Measurements from ENCODE around the gene GOLGA6C. TPM values are rescaled to one million over a fixed set of nuclear protein-coding genes. Genes with fewer than 3 reads are reported as not detected.
"Not testable (repeated sequence)": the region's sequence is repeated elsewhere in the genome, so short reads cannot be mapped to it uniquely, and the experiment has no call there.

Gene GOLGA6C
- total RNA-seq, 4 donors from 2014 or later, result not detected

DNA sequence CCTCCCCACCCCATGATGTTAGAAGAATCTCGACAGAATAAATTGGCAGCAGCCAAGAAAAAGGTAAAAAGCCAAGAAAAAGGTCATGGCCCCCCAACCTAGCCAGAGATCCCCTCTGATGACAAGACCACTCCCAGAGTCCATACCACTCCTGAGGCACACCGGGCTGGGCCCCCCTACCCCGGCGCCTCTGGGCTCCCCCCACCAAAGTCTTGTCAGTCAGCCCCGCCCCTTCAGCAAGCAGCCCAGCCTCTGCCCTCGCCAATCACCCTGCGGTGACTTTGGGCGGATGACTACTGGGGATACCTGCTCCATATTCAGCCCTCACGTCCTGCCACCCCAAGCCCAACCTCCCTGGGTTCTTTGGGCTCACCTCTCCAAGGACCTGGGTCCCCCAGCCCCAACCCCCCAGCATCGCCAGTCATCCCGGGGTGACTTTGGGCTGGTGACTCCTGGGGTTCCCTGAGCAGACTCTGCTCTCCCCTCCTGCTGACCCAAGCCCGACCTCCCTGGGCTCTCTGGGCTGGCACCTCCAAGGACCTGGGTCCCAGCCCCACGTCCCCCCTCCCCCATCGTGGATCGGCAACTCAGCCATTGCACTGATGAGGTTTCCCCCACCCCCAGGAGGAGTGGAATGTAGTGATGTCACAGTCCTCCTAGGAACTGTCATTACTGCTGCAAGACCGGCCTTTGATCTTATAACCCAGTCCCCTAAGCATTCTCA is 648 bp downstream of the GOLGA6C start:
- in situ Hi-C loops (cut with MboI; ENCODE audit: low pct_ligation_motif_present in 1 of 4, low pct_unique_long_range_greater_than_20kb in 1 of 4, low sequenced_read_pairs in 3 of 4); H3K27ac ChIP-seq; DNase-seq; intact Hi-C loops (cut with DNase I; ENCODE audit: low total_unique reads); H3K9me3 ChIP-seq; H3K4me1 ChIP-seq; H3K27me3 ChIP-seq; H3K36me3 ChIP-seq; H3K4me3 ChIP-seq: not testable (repeated sequence)
- WGBS, 2 donors (ENCODE audit: low coverage in 1 of 2), result 87% methylated on average over 3 of the region's 16 CpGs; no CpG with 5 or more reads in 1 of the 2 donors

DNA sequence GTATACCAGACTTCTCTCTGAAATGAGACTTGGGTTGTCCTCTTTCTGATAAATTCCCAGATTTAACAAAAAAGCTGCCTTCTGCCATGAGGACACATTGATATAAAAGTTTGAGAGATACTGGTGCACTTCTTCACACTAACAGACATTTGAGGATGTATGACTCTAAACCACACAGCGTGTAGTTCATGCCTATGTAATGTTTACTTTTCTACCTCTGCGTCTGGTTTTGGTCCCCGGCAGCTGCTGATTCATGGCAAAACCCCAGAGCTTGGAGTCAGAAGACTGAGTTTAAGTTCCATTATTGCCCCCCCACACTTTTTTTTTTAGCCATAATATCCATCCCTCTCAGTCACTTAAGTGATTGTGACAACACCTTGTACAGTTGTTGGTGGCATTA is 1.7 kb downstream of the GOLGA6C start:
- no CpG with 5 or more reads among the region's 3 CpGs for WGBS, 2 donors (ENCODE audit: low coverage in 1 of 2)
- intact Hi-C loops (cut with DNase I; ENCODE audit: low total_unique reads); H3K27ac ChIP-seq; H3K27me3 ChIP-seq; H3K4me1 ChIP-seq; in situ Hi-C loops (cut with MboI; ENCODE audit: low pct_ligation_motif_present in 1 of 4, low pct_unique_long_range_greater_than_20kb in 1 of 4, low sequenced_read_pairs in 3 of 4); H3K4me3 ChIP-seq; DNase-seq; H3K36me3 ChIP-seq; H3K9me3 ChIP-seq: not testable (repeated sequence)

DNA sequence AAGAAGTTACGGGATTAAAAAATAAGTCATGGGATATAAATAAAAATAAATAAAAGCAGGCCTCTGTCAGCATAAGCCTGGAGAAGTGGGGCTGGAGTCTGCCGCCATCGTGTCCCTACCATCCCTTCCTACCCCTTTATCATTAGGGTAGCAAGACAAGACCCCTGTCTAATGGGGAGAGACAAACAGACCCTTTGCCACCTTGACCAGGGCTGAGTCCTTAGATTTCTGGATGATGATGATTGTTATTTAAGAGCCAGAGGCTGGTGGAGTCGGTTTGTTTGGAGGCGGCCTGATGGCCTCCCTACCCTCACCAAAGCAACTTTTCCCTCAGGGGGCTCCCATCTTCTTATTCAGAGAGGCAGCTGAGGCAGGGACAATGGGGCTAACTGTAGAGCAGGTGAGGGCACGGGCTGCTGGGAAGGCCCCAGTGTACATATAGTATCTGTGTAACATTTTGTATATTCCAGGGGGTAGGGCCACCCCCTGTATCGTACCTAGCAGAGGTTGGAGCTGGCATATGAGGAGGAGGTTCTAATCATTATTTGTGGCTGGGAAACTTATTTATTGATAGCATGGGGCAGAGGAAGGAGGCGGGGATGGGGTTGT is 15.7 kb downstream of the GOLGA6C start:
- in situ Hi-C loops (cut with MboI; ENCODE audit: low pct_ligation_motif_present in 1 of 4, low pct_unique_long_range_greater_than_20kb in 1 of 4, low sequenced_read_pairs in 3 of 4); H3K4me1 ChIP-seq; H3K36me3 ChIP-seq; H3K27me3 ChIP-seq; H3K4me3 ChIP-seq; H3K27ac ChIP-seq; H3K9me3 ChIP-seq; intact Hi-C loops (cut with DNase I; ENCODE audit: low total_unique reads); DNase-seq: not testable (repeated sequence)
- WGBS, 2 donors (ENCODE audit: low coverage in 1 of 2), result 89% methylated on average over 1 of the region's 8 CpGs; no CpG with 5 or more reads in 1 of the 2 donors

DNA sequence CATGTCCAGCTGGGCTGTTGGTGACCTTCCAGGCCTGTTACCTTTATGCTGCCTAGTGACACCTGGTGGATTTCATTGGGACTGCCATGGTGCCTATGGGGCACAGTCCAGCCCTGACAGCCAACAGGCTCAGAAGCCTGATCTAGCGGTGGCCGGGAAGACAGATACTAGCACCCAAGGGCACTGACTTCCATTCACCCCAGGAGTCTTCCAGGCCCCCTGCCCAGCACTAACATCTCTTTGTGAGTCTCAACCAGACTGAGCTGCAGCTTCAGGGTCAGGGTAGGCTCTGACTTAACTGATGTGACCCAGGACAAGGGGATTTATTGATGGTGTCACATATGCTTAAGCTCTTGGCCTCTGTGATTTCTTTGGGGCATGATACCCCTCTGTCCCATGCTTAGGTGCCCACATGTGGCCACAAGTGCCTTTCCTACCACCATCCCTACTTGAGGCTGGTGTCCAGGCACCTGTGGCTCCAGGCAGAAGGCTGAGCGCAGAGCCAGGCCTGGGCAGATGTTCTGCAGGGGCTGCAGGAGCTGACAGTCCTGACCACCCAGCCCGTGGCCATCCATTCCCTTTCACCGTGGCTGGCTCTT is 16.5 kb downstream of the GOLGA6C start:
- WGBS, 2 donors (ENCODE audit: low coverage in 1 of 2), result 20 to 66% methylated on average over 2 to 5 of the region's 5 CpGs
- H3K4me3 ChIP-seq; H3K9me3 ChIP-seq; H3K4me1 ChIP-seq; H3K27me3 ChIP-seq; in situ Hi-C loops (cut with MboI; ENCODE audit: low pct_ligation_motif_present in 1 of 4, low pct_unique_long_range_greater_than_20kb in 1 of 4, low sequenced_read_pairs in 3 of 4); H3K27ac ChIP-seq; H3K36me3 ChIP-seq; intact Hi-C loops (cut with DNase I; ENCODE audit: low total_unique reads): not testable (repeated sequence)
- TF ChIP-seq, protein P1, sequence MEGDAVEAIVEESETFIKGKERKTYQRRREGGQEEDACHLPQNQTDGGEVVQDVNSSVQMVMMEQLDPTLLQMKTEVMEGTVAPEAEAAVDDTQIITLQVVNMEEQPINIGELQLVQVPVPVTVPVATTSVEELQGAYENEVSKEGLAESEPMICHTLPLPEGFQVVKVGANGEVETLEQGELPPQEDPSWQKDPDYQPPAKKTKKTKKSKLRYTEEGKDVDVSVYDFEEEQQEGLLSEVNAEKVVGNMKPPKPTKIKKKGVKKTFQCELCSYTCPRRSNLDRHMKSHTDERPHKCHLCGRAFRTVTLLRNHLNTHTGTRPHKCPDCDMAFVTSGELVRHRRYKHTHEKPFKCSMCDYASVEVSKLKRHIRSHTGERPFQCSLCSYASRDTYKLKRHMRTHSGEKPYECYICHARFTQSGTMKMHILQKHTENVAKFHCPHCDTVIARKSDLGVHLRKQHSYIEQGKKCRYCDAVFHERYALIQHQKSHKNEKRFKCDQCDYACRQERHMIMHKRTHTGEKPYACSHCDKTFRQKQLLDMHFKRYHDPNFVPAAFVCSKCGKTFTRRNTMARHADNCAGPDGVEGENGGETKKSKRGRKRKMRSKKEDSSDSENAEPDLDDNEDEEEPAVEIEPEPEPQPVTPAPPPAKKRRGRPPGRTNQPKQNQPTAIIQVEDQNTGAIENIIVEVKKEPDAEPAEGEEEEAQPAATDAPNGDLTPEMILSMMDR (IDR thresholded peaks at IDR 0.05), result peak; percentile 56 to 69 (median 61)
- DNase-seq, result peak; percentile 89

DNA sequence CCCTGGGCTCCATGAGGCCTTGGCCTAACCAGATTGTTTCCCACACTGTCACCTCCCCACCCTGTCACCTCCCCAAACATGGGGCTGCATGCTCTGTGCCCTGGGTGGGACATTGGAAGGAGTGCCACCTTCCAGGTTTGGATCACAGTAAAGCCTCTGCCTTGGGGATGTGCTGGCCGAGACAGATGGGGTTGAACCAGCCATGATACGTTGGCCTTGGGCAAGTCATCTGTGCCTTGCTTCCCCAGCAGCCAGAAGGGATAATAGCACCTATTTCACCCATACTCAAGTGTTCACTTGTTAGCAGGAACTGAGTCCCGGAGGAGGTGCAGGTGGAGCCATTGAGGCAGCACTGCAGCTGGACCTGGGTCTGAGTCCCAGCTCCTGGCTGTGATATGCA is 17.5 kb downstream of the GOLGA6C start:
- H3K9me3 ChIP-seq; H3K4me3 ChIP-seq; intact Hi-C loops (cut with DNase I; ENCODE audit: low total_unique reads); H3K4me1 ChIP-seq; in situ Hi-C loops (cut with MboI; ENCODE audit: low pct_ligation_motif_present in 1 of 4, low pct_unique_long_range_greater_than_20kb in 1 of 4, low sequenced_read_pairs in 3 of 4); H3K36me3 ChIP-seq; H3K27me3 ChIP-seq; DNase-seq; H3K27ac ChIP-seq: not testable (repeated sequence)
- 51% methylated on average over 3 of the region's 3 CpGs; no CpG with 5 or more reads in 1 of the 2 donors for WGBS, 2 donors (ENCODE audit: low coverage in 1 of 2)

DNA sequence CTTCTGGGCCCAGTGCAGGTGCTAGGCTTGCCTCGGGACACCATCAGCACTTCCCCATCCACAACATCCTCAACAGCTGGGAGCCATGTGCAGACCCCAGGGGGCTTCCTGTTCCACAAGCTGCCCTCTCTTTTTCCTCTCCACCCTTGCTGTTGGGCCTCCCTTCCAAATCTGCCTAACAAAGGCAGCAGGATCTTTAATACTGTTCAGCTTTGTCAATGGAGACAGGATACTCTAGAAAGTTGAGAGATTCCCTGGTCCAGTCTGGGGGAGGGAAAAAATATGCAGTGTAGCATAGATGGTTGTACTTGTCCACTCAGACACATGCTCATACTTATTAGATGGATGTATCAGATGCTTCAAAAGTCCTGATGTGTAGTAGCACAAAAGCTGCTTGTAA is 20.4 kb downstream of the GOLGA6C start:
- H3K9me3 ChIP-seq; H3K4me3 ChIP-seq; DNase-seq; H3K27ac ChIP-seq; intact Hi-C loops (cut with DNase I; ENCODE audit: low total_unique reads); H3K4me1 ChIP-seq; in situ Hi-C loops (cut with MboI; ENCODE audit: low pct_ligation_motif_present in 1 of 4, low pct_unique_long_range_greater_than_20kb in 1 of 4, low sequenced_read_pairs in 3 of 4); H3K36me3 ChIP-seq; H3K27me3 ChIP-seq: not testable (repeated sequence)
- WGBS, 2 donors (ENCODE audit: low coverage in 1 of 2), result 38% methylated on average over 1 of the region's 1 CpG; no CpG with 5 or more reads in 1 of the 2 donors

DNA sequence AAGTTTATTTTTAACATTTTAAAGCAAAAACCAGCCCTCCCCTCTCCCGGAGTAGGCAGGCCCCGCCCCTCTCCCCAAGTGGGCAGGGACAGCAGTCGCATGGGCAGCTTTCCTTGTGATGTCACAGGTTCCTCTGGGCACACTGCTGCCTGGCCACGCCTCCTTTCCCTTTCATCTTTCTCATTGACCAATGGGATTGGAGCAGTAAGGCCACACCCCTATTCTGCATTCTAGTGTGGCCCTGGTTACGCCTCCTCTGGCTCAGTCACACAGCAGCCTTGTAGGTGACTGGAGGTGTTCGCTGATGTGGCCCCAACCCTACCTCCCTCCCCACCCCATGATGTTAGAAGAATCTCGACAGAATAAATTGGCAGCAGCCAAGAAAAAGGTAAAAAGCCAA is 24.4 kb downstream of the GOLGA6C start, which contains the start of gene GOLGA6D:
Gene GOLGA6D (plus strand): TSS at position 264 of the 400 bp plus-strand sequence. CDS start 41 bp downstream, at position 305.
- H3K27me3 ChIP-seq; DNase-seq; H3K9me3 ChIP-seq; in situ Hi-C loops (cut with MboI; ENCODE audit: low pct_ligation_motif_present in 1 of 4, low pct_unique_long_range_greater_than_20kb in 1 of 4, low sequenced_read_pairs in 3 of 4); H3K27ac ChIP-seq; intact Hi-C loops (cut with DNase I; ENCODE audit: low total_unique reads); H3K4me1 ChIP-seq; H3K36me3 ChIP-seq; H3K4me3 ChIP-seq: not testable (repeated sequence)
- WGBS, 2 donors (ENCODE audit: low coverage in 1 of 2), result no CpG with 5 or more reads among the region's 7 CpGs

DNA sequence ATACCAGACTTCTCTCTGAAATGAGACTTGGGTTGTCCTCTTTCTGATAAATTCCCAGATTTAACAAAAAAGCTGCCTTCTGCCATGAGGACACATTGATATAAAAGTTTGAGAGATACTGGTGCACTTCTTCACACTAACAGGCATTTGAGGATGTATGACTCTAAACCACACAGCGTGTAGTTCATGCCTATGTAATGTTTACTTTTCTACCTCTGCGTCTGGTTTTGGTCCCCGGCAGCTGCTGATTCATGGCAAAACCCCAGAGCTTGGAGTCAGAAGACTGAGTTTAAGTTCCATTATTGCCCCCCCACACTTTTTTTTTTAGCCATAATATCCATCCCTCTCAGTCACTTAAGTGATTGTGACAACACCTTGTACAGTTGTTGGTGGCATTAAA is 26.0 kb downstream of the GOLGA6C start:
- H3K27me3 ChIP-seq; H3K36me3 ChIP-seq; H3K4me1 ChIP-seq; H3K27ac ChIP-seq; H3K4me3 ChIP-seq; H3K9me3 ChIP-seq; in situ Hi-C loops (cut with MboI; ENCODE audit: low pct_ligation_motif_present in 1 of 4, low pct_unique_long_range_greater_than_20kb in 1 of 4, low sequenced_read_pairs in 3 of 4); DNase-seq; intact Hi-C loops (cut with DNase I; ENCODE audit: low total_unique reads): not testable (repeated sequence)
- WGBS, 2 donors (ENCODE audit: low coverage in 1 of 2), result no CpG with 5 or more reads among the region's 3 CpGs

DNA sequence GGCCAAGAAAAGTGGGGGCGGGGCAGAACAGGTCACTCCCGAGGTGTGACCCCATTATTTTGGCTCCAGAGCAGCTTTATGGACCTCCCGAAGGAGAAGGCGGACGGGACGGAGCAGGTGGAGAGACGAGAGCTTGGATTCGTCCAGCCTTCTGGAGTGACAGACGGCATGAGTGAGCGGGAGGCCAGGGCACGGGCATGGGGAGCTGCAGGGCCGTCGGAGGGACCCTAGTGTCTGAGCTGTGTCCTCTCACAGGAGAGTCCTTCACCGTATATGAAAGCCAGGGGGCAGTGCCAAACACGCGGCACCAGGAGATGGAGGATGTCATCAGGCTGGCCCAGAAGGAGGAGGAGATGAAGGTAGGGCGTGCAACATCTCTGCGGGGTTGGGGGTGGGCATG is 35.5 kb downstream of the GOLGA6C start:
- in situ Hi-C loops (cut with MboI; ENCODE audit: low pct_ligation_motif_present in 1 of 4, low pct_unique_long_range_greater_than_20kb in 1 of 4, low sequenced_read_pairs in 3 of 4); H3K9me3 ChIP-seq; H3K4me1 ChIP-seq; intact Hi-C loops (cut with DNase I; ENCODE audit: low total_unique reads); H3K4me3 ChIP-seq; DNase-seq; H3K36me3 ChIP-seq; H3K27me3 ChIP-seq; H3K27ac ChIP-seq: not testable (repeated sequence)
- no CpG with 5 or more reads among the region's 18 CpGs for WGBS, 2 donors (ENCODE audit: low coverage in 1 of 2)
